MCF 10A (cell line): ENCODE data around the gene TMEM204. TPM values are rescaled to one million over a fixed set of nuclear protein-coding genes. Genes with fewer than 3 reads are reported as not detected.
"Not testable (repeated sequence)": the region's sequence is repeated elsewhere in the genome, so short reads cannot be mapped to it uniquely, and the experiment has no call there.

Experiments used
- BruUV-seq: library from RNA; stranded (reverse); fragments of 400-500 nt; replicated peaks from 2 replicates; lab custom pipeline; 2021; lab: Mats Ljungman, UMichigan
- CTCF ChIA-PET: fragments of 300-600 bp; sonication (Branson Sonifier 250); formaldehyde crosslinking; extraction: SDS; loops from one replicate; lab custom pipeline; 2021; ENCODE audit warnings: antibody characterized with exemption, inconsistent platforms; lab: Yijun Ruan, JAX
- POLR2A ChIA-PET: fragments of 300-600, 350-650 bp; sonication (Branson Sonifier 250); formaldehyde crosslinking; extraction: SDS; loops from one replicate; lab custom pipeline; 2020; ENCODE audit warnings: antibody characterized with exemption, inconsistent platforms; lab: Yijun Ruan, JAX
- DNase-seq: peaks from one replicate; pipeline ENCODE4 v3.0.0-alpha.2; 2018; ENCODE audit not compliant: unreplicated experiment
- H3K27ac Mint-ChIP-seq: one replicate; pipeline ENCODE4 v1.8.0; 2022; ENCODE audit warnings: mild to moderate bottlenecking, low read depth, mixed read lengths; ENCODE audit not compliant: unreplicated experiment
- H3K27me3 Mint-ChIP-seq: one replicate; pipeline ENCODE4 v1.8.0; 2022; ENCODE audit warnings: mixed read lengths; ENCODE audit not compliant: insufficient read depth, unreplicated experiment
- H3K36me3 Mint-ChIP-seq: one replicate; pipeline ENCODE4 v1.8.0; 2022; ENCODE audit warnings: mild to moderate bottlenecking, moderate library complexity, mixed read lengths; ENCODE audit not compliant: insufficient read depth, unreplicated experiment
- H3K4me1 Mint-ChIP-seq: one replicate; pipeline ENCODE4 v1.8.0; 2022; ENCODE audit warnings: mixed read lengths; ENCODE audit not compliant: insufficient read depth, unreplicated experiment
- H3K4me3 Mint-ChIP-seq: one replicate; pipeline ENCODE4 v1.8.0; 2022; ENCODE audit warnings: mild to moderate bottlenecking, moderate library complexity, mixed read lengths; ENCODE audit not compliant: unreplicated experiment
- H3K9me3 Mint-ChIP-seq: one replicate; pipeline ENCODE4 v1.8.0; 2022; ENCODE audit warnings: mixed read lengths; ENCODE audit not compliant: unreplicated experiment
- intact Hi-C: fragments of 100-400 bp; cut with micrococcal nuclease; formaldehyde crosslinking; loops from 2 replicates; pipeline ENCODE4 v1.14.1; 2022
- total RNA-seq: library from RNA; stranded (reverse); gene quantifications from 2 replicates; pipeline ENCODE4 v1.2.3, GENCODE V29; 2022
- TF ChIP-seq, protein P1 (sequence below): fragments of 200-600 bp; IDR thresholded peaks from one replicate; pipeline ENCODE4 v1.8.0; 2022; ENCODE audit warnings: antibody characterized with exemption, mild to moderate bottlenecking; ENCODE audit not compliant: unreplicated experiment

The TMEM204 gene
- total RNA-seq, 1 experiment from 2014 or later = not detected

DNA sequence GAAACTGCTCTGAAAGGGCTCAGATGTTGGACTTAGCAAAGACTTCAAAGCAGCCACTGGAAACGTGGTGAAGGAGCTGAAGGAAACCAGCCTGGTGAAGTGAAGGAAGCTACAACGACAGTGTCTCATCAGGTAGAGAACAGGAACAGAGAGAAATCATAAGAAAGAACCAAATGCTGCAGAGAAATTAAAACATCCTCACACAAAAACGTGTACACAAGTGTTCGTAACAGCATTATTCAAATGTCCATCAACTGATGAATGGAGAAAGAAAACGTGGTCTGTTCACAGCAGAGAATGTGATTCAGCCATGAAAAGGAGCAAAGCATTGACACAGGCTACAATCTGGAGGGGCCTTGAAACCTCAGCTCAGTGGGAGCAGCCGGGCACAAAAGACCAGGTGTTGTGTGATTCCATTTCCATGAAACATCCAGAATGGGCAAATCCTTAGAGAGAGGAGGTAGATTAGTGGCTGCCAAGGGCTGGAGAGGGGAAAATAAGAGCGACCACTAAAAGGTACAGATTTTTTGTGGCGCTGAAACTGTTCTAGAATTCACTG, 51.5 kb downstream of the TMEM204 start:
- BruUV-seq = no TSS peak
- DNase-seq = no peak
- Mint-ChIP-seq H3K4me3 (no peak overlapping the region), H3K27me3 (no peaks in the 10 kb centered on the region), H3K4me1 (no peaks in the 10 kb centered on the region), H3K27ac (no peak overlapping the region), H3K9me3 (no peaks in the 10 kb centered on the region), H3K36me3 (peaks cover 59% of the 10 kb centered on the region)
- ChIA-PET POLR2A (interaction anchor here (0.6 to 1.0 kb wide), 2 partner anchors 27 to 37 kb away, joined by 3 read pairs; partner anchors contain the start of genes CRAMP1 and IFT140), CTCF (interaction anchor here (0.7 kb wide), 1 partner anchor 747 kb away, joined by 3 read pairs; no protein-coding TSS in a partner anchor)
- TF ChIP-seq, protein P1, sequence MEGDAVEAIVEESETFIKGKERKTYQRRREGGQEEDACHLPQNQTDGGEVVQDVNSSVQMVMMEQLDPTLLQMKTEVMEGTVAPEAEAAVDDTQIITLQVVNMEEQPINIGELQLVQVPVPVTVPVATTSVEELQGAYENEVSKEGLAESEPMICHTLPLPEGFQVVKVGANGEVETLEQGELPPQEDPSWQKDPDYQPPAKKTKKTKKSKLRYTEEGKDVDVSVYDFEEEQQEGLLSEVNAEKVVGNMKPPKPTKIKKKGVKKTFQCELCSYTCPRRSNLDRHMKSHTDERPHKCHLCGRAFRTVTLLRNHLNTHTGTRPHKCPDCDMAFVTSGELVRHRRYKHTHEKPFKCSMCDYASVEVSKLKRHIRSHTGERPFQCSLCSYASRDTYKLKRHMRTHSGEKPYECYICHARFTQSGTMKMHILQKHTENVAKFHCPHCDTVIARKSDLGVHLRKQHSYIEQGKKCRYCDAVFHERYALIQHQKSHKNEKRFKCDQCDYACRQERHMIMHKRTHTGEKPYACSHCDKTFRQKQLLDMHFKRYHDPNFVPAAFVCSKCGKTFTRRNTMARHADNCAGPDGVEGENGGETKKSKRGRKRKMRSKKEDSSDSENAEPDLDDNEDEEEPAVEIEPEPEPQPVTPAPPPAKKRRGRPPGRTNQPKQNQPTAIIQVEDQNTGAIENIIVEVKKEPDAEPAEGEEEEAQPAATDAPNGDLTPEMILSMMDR = no peak
- intact Hi-C loops = no loop called here

DNA sequence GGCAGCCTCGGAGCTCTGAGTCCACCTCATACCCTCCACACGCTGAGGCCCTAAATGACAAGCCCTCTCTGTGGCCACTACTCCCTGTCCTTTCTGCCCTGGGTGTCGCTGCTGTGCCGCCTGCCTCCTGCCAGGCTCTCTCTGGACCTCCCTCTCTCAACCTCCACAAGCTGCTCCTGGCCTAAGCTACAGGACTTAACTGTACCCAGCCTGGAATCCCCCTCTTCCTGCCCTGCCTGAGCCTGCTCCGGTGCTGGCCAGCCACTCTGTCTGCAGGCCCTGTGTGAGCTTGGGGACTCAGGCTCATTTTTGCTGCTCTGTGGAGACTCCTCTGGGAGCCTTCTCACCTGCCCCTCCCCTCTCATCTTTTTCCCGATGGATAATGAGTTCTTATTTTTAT, 56.9 kb downstream of the TMEM204 start:
- DNase-seq = no peak
- H3K27ac Mint-ChIP-seq = no peak overlapping the region
- CTCF ChIA-PET = no interaction called here
- no peak overlapping the region for H3K4me3 Mint-ChIP-seq
- H3K4me1 Mint-ChIP-seq = no peaks in the 10 kb centered on the region
- no peaks in the 10 kb centered on the region for H3K9me3 Mint-ChIP-seq
- BruUV-seq = no TSS peak
- POLR2A ChIA-PET = no interaction called here
- no peaks in the 10 kb centered on the region for H3K27me3 Mint-ChIP-seq
- intact Hi-C loops = no loop called here
- TF ChIP-seq, protein P1 = no peak
- H3K36me3 Mint-ChIP-seq = peaks cover 51% of the 10 kb centered on the region

DNA sequence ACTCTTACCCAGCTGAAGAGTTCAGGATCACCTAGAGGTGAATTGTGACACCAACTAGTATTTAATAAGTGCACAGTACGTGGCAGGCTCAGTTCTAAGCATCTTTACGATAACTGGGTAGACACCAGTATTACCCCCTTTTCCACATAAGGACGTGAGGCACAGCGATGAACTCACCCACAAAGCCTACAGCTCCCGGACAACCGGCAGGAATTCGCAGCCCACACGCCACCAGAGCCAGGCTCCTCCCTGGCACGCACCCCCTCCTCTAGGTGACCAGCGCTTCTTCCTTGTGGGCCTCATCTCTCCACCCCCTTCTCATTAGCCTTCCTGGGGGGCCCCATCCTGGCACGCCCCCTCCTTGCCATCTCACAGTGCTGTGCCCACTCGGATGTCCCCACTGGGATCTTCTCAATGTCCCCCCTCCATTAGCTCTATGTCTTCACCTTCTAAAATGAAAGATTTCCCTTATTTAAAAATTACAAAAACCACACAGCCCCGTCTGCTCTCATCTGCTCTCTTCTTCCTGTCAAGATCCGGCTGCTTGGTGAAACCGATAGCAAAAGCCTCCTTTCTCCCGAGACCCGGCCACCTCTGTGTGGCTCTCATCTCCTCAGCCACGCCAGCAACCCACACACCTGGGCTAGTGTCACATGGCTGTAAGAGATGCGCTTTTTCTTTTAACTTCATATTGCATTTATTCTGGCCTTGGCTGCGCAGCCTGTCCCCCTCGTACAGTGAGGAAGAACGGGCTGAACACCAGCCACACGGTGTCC, 57.7 kb downstream of the TMEM204 start:
- intact Hi-C loops = no loop called here
- BruUV-seq = no TSS peak
- no peak for DNase-seq
- Mint-ChIP-seq H3K9me3 (no peaks in the 10 kb centered on the region), H3K4me1 (no peaks in the 10 kb centered on the region), H3K4me3 (no peak overlapping the region), H3K27ac (no peak overlapping the region), H3K27me3 (no peaks in the 10 kb centered on the region), H3K36me3 (peaks cover 43% of the 10 kb centered on the region)
- ChIA-PET POLR2A (interaction anchor here (0.6 kb wide), 1 partner anchor 97 kb away, joined by 3 read pairs; no protein-coding TSS in a partner anchor), CTCF (no interaction called here)
- TF ChIP-seq, protein P1 = no peak

DNA sequence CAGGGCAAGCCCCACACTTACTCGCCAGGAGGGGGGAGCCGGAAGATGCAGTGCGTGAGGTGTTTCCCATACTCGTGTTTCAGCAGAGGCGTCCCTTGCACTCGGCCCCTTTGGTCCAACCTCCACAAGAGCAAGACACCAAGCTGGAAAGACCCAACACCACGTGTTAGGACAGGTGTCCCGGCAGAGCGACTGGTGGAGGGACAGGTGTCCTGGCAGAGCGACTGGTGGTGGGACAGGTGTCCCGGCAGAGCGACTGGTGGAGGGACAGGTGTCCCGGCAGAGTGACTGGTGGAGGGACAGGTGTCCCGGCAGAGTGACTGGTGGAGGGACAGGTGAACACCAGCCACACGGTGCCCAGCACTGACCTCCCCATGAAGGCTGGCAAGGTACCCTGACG, 59.0 kb downstream of the TMEM204 start:
- ChIA-PET POLR2A (no interaction called here), CTCF (no interaction called here)
- TF ChIP-seq, protein P1 = no peak
- no peak overlapping the region for H3K4me3 Mint-ChIP-seq
- no TSS peak for BruUV-seq
- H3K4me1 Mint-ChIP-seq = no peaks in the 10 kb centered on the region
- DNase-seq = no peak
- H3K9me3 Mint-ChIP-seq = no peaks in the 10 kb centered on the region
- no peak overlapping the region for H3K27ac Mint-ChIP-seq
- intact Hi-C loops = no loop called here
- no peaks in the 10 kb centered on the region for H3K27me3 Mint-ChIP-seq
- peaks cover 34% of the 10 kb centered on the region for H3K36me3 Mint-ChIP-seq

DNA sequence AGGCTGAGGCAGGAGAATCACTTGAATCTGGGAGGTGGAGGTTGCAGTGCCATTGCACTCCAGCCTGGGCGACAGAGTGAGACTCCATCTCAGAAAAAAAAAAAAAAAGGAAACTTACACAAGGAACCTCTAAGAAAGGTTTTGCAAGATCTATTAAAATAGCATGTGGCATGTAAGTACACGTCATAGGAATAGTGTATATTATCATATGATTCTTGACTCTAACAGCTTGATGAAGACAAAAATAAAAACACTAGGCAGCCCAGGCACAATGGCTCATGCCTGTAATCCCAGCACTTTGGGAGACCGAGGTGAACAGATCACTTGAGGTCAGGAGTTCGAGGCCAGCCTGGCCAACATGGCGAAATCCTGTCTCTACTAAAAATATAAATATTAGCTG, 62.0 kb downstream of the TMEM204 start:
- ChIA-PET POLR2A (interaction anchor here (0.6 to 2.8 kb wide), 2 partner anchors 15 to 516 kb away, joined by 3 to 9 read pairs; no protein-coding TSS in a partner anchor), CTCF (interaction anchor here (1.4 kb wide), 1 partner anchor 22 kb away, joined by 3 read pairs; no protein-coding TSS in a partner anchor)
- H3K27me3 Mint-ChIP-seq, H3K4me1 Mint-ChIP-seq, H3K9me3 Mint-ChIP-seq, intact Hi-C loops, H3K4me3 Mint-ChIP-seq, BruUV-seq, H3K27ac Mint-ChIP-seq, DNase-seq: not testable (repeated sequence)
- peaks cover 26% of the 10 kb centered on the region for H3K36me3 Mint-ChIP-seq
